Measurements from ENCODE around the gene DYRK4. TPM values are rescaled to one million over a fixed set of nuclear protein-coding genes. Genes with fewer than 3 reads are reported as not detected.

The DYRK4 gene
- total and polyA plus RNA-seq, 2 of the 8 experiments (the other 6 are each of a cell fraction or from before 2014, with no cell fraction given): 10.5 to 11.4 TPM

DNA sequence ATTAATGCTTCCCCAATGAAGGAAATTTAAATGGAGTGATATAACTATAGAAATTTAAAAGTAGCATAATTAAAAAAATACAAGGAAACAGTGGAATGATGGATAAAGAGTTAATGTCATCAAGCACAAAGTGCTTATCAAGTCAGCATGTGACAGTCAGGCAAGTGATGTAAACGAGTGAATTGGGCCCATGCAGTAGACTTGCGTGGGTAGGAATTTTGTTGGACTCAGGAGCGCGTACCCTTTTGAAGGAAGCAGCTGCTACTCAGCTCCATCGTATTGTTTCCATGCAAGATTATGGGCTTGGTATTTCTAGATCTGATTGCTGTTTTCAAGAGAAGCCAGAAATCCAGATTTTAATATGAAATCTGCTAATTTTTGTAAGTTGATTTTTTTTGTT is 4.4 kb upstream of the DYRK4 start:
- FAIRE-seq: no peak
- CTCF ChIA-PET (ENCODE audit: partially characterized antibody): no interaction called here

More for the DNA sequence above, 4.4 kb upstream of the DYRK4 start:
- H2BK120ac ChIP-seq (replicated peaks; ENCODE audit: low read depth, low read length): no peak overlapping the region
- H3K9me3 ChIP-seq (ENCODE audit: insufficient read depth in 2 of 2, low read depth in 1 of 2, low read length in 1 of 2): no peaks in the 10 kb centered on the region
- H3K27ac ChIP-seq (ENCODE audit: low read depth, low read length): no peak overlapping the region
- no peak overlapping the region for H2BK20ac ChIP-seq (ENCODE audit: low read length)
- H3K14ac ChIP-seq (ENCODE audit: insufficient read length): no peak overlapping the region
- no peak for TF ChIP-seq TCF12 (IDR thresholded peaks at IDR 0.05; ENCODE audit: low read depth, low read length)
- no peak for TF ChIP-seq BCL11A (IDR thresholded peaks at IDR 0.05; ENCODE audit: low read depth in 2 of 2, low read length in 2 of 2)
- no peak for DNase-seq (ENCODE audit: low read depth in 1 of 2, low spot score in 2 of 2)
- no peak overlapping the region for H2BK5ac ChIP-seq (ENCODE audit: low read depth, low read length)
- H3K9ac ChIP-seq (replicated peaks in 1 of 4; ENCODE audit: extremely low read depth in 1 of 4, low read depth in 3 of 4, low read length in 3 of 4): no peak overlapping the region
- H3K18ac ChIP-seq (ENCODE audit: extremely low read depth, low read length): no peak overlapping the region
- H3K4ac ChIP-seq (replicated peaks; ENCODE audit: insufficient read length, low read depth, low read length): no peak overlapping the region
- H2BK12ac ChIP-seq (ENCODE audit: low read depth, low read length): no peak overlapping the region
- H3K23ac ChIP-seq (ENCODE audit: insufficient read length): no peak overlapping the region
- H3K4me3 ChIP-seq (ENCODE audit: extremely low read depth in 1 of 4, insufficient read depth in 2 of 4, low read depth in 3 of 4, low read length in 4 of 4): no peak overlapping the region
- WGBS, 2 experiments (ENCODE audit: extremely low coverage in 1 of 2, insufficient coverage in 1 of 2, insufficient read length in 1 of 2, insufficient replicate concordance in 2 of 2, low coverage in 1 of 2, low lambda C conversion rate in 2 of 2, missing lambda C conversion rate in 1 of 2): 93% methylated on average over 5 of the region's 5 CpGs; no CpG with 5 or more reads in 1 of the 2 experiments
- no peak overlapping the region for H2AK5ac ChIP-seq (ENCODE audit: low read depth, low read length)
- H3K4me1 ChIP-seq (replicated peaks in 1 of 4; ENCODE audit: control insufficient read depth in 3 of 4, insufficient read depth in 4 of 4, low read length in 3 of 4): peaks cover 2 to 6% (median 4%) of the 10 kb centered on the region in 4 experiments; a peak in 6 of 7 replicates
- H3K56ac ChIP-seq (replicated peaks; ENCODE audit: insufficient read length, low read depth, low read length): no peak overlapping the region
- no peaks in the 10 kb centered on the region for H4K20me1 ChIP-seq (replicated peaks in 1 of 2; ENCODE audit: control insufficient read depth in 1 of 2, insufficient read depth in 2 of 2, low read length in 2 of 2)
- no peaks in the 10 kb centered on the region for H3K79me1 ChIP-seq (ENCODE audit: low read depth, low read length)
- H3K4me2 ChIP-seq (ENCODE audit: insufficient read depth in 1 of 2, low read depth in 2 of 2, low read length in 2 of 2): no peak overlapping the region
- no peak overlapping the region for H4K5ac ChIP-seq (ENCODE audit: insufficient read length, low read depth, low read length)
- peaks cover 4% of the 10 kb centered on the region; the same call in 1 of the 2 replicates for H3K23me2 ChIP-seq (ENCODE audit: low read depth, low read length)
- H4K8ac ChIP-seq (ENCODE audit: extremely low read depth, insufficient read depth, low read length): no peak overlapping the region
- peaks cover 1 to 4% (median 4%) of the 10 kb centered on the region in 4 experiments for H3K27me3 ChIP-seq (replicated peaks in 1 of 4; ENCODE audit: control insufficient read depth in 3 of 4, extremely low read depth in 1 of 4, insufficient read depth in 3 of 4, low read length in 3 of 4)
- no peaks in the 10 kb centered on the region for H3K79me2 ChIP-seq (ENCODE audit: control insufficient read depth in 1 of 2, insufficient read depth in 2 of 2, low read length in 2 of 2)
- no peak overlapping the region for H4K91ac ChIP-seq (replicated peaks; ENCODE audit: insufficient read length, low read length)
- H2BK15ac ChIP-seq (ENCODE audit: low read length): no peak overlapping the region
- POLR2A ChIA-PET (ENCODE audit: partially characterized antibody): interaction anchor here (1.2 kb wide), 1 partner anchor 13 kb away, joined by 3 read pairs; no protein-coding TSS in a partner anchor
- no peak overlapping the region for H2AFZ ChIP-seq (ENCODE audit: low read length)
- H3K36me3 ChIP-seq (ENCODE audit: control insufficient read depth in 2 of 4, insufficient read depth in 4 of 4, low read length in 3 of 4): peaks cover 10 to 44% (median 25%) of the 10 kb centered on the region in 4 experiments; a peak in 7 of 8 replicates

All from H1 (cell line).